ENCODE results near the gene TBATA.

TBATA gene

GRCh38 chr10:70740406-70741288 lies 44.5 kb downstream of the TBATA start:
- no peak for DNase-seq

DNA sequence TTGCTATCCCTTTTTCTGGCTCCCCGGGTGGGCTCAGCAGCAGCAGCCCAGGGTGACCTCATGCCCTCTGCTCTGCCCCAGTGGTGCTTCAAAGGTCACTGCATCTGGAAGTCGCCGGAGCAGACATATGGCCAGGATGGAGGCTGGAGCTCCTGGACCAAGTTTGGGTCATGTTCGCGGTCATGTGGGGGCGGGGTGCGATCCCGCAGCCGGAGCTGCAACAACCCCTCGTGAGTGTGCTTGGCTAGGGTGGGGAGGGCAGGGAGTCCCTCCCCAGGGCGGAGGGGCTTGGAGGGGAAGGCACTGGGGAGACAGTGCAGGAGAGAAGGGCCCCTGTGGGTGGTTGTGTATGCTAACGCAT lies 46.4 kb downstream of the TBATA start:
- no peak for DNase-seq

DNA sequence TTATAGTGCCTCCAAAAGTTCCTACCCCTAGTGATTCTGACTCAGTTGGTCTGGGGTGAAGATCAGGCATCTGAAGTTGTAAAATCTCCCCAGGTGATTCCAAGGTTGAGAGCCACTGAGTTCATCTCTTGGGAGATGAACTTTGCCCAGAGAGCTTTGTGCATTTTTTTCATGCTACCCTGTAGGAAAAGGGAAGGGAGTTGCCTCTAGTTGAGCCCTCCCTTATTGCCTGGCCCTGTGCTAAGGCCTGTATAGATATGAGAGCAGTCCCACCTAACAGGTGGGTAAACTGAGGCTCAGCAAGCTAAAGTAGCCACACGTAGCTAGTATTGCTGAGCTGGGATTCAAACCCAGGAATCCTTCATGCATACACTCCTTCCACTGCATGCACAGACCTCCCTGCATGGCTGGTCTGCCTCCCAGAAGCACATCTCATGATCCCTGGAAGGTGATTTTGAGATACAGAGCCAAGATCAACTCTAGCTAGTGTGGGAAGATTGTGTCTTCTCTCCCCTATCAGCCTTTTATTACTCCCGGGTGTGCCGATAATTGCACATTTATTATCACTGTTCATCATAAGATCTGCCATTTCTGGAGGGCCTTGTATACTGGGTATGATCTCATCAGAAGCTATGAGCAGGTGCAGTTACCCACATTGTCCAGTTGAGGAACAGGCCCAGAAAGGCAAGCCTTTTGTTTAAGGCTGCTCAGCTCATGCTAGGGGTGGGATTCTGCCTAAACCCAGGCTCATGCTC lies 47.0 kb downstream of the TBATA start:
- DNase-seq, result no peak

- DNase-seq, result no peak
Observed at GRCh38 chr10:70737250-70737649, 47.9 kb downstream of the TBATA start.

DNA sequence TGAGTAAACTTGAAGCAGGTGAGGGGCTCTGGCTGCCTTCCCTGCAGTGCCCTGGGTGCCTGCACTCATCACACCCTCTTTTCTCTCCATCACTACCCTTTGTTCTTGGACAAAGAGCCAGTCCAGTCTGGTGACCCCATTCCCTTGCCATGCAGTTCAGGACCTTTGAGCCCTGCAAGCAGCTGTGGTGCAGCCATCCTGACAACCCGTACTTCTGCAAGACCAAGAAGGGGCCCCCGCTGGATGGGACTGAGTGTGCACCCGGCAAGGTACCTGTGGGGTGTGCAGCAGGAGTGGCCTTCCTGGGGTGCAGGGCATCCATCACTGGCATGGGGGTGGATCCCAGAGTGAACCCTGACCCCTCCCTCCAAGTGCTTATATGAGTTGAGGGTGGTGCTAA lies 48.7 kb downstream of the TBATA start:
- no peak for DNase-seq

GRCh38 chr10:70735161-70735560 lies 50.0 kb downstream of the TBATA start:
- no peak for DNase-seq

DNA sequence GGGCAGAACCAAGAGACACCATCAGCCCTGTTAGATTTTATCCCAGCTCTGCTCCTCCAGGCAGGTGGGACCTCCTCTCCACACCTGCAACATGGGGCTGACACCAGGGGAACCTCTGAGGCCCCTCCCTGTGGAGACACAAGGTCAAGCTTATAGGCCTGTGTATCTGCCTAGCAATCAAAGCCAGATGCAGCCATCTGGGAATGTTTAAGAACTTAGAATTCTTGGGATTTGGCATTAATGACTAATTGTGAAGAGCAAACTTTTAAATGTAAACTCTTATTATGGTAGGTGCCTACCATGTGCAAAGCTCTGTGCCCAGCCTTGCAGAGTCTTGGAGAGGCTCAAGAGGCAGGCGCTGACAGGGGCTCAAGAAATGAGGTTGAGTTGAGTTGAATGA lies 52.1 kb downstream of the TBATA start:
- DNase-seq, result no peak

GRCh38 chr10:70732569-70732968 lies 52.6 kb downstream of the TBATA start:
- no peak for DNase-seq

DNA sequence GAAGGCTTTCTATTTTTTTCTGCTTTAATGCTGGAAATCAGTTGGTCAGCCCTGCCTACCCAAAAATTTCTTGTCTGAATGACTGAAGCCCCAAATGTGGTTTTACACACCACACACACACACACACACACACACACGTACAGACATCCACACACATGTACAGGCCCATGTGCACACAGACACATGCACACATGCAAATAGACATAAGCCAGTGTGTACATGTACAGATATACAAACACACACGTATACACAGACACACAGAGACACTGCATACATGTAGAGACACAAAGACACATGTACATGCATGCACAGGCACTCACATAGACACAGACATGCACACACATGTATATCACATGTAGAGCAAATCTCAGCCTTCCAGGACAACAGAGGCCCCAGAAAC lies 54.2 kb downstream of the TBATA start:
- DNase-seq, result no peak

- DNase-seq, result no peak
Observed at GRCh38 chr10:70729763-70730357, 55.3 kb downstream of the TBATA start.

- DNase-seq, result no peak
Observed at GRCh38 chr10:70728328-70728727, 56.8 kb downstream of the TBATA start.

DNA sequence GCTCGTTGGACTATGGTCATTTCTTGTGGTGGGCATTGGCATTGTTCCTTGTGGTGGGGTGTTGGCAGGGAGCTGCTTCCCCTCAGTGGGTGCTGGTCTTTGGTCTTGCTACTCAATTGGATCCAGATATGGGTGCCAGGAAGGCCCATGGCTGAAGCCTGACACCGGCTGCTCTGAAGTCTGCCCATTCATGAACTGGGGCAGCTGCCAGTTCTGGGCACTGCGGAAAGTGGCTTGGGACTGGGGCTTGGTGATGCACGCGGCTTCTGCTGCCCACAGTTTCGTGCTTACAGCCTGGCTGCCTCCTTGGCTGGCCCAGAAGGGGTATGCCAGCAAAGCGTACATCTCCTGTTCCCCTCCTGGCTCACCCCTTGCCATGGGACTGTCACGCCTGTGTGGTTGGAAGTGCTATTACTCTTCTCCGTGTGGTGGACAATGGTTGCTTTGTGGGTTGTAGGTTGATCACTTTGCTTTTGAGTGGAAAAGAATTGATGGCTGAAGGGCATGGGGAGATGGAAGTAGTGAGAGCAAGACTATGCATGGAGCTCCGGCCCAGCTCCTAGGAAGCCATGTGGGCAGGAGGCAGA lies 58.2 kb downstream of the TBATA start:
- DNase-seq, result no peak

DNA sequence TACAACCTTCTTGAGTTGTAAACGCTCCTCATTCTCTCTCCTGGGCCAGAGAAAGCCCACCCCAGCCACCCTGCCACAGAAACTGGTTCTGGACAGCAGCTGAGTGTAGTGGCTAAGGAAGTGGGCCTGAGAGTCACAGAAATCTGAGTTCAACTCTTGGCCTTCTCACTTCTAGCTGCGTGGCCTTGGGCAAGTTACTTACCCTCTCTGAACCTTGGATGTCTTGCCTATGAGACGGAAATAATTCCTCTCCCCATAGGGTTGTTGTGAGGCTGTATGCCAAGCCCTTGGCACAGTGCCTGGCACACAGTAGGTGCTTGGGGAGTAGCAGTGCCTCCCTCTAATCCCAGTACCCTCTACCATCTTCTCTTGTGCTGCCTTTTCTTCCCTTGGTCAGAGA lies 61.4 kb downstream of the TBATA start:
- DNase-seq, result no peak

GRCh38 chr10:70722820-70723424 lies 62.3 kb downstream of the TBATA start:
- DNase-seq, result no peak
